Measurements from ENCODE around the gene PLXND1.

PLXND1 gene

GRCh38 chr3:129581623-129582022, 24.9 kb downstream of the PLXND1 start:
- H3K4me3 Mint-ChIP-seq: no peak overlapping the region
- H3K36me3 Mint-ChIP-seq: no peaks in the 10 kb centered on the region
- H3K27ac Mint-ChIP-seq: no peak overlapping the region
- CTCF ChIA-PET: no interaction called here
- peaks cover 12% of the 10 kb centered on the region for H3K4me1 Mint-ChIP-seq
- DNase-seq: no peak
- peaks cover 24% of the 10 kb centered on the region for H3K27me3 Mint-ChIP-seq
- H3K9me3 Mint-ChIP-seq: no peaks in the 10 kb centered on the region

DNA sequence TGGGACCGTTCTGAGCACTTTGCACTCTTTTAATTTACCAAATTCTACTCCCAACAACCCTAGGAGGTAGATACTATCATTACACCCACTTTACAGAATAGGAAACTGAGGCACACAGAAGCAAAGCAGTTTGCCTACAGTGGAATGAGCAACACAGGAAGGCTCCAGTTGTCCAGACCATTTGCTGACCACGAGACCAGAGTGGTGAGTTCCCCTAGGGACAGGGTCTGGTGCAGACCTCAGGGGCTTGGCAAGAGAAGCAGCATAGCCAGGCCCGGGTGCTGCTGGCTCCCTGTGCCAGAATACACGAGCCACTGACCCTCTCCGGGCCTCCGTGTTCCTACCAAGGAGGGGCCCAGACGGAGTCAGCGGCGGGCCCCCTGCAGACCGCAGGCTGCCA, 26.5 kb downstream of the PLXND1 start:
- CTCF ChIA-PET: no interaction called here
- Mint-ChIP-seq H3K36me3 (no peaks in the 10 kb centered on the region), H3K9me3 (no peaks in the 10 kb centered on the region), H3K4me3 (no peak overlapping the region), H3K27me3 (peaks cover 13% of the 10 kb centered on the region), H3K4me1 (peaks cover 25% of the 10 kb centered on the region), H3K27ac (no peak overlapping the region)
- no peak for DNase-seq

DNA sequence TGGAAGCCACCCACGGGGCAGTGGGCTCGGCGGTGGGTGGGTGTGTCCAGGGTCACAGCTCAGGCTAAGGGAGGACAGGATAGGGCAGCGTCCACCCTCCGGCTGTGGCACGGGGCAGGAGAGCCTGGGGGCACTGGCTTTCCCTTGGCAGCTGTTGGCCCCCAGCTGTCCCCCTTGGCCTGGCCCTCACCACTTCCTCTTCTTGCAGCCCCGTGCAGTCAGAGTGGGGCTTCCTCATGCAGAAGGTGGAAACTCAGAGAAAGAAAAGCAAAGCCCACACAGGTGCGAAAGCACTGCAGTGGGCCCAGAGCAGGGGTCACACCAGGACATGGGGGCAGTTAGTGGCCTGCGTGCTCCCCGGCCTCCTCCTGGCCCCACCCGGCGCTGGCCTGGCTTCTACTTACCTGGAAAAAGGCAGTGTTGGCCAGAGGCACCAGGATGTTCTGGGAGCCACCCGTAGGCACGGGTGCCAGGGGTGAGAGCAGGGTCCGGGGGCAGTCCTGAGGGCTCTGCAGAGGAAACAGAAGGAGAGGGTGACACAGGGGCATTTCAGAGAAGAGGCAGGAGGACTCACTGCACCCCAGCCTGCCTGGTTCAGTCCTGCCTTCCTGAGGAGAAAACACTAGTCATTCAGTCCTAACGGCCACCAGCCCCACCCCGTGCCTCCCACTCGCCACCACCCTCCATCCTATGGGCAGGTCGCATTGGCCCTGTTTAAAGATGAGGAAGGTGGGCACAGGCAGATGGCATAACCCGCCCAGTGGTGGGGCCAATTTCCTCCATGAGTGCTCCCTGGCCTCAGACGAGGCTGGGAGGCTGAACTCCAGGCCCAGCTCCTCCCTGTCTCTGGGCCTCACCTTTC, 28.3 kb downstream of the PLXND1 start:
- Mint-ChIP-seq H3K27me3 (peaks cover 17% of the 10 kb centered on the region), H3K9me3 (no peaks in the 10 kb centered on the region), H3K4me1 (peaks cover 25% of the 10 kb centered on the region), H3K4me3 (no peak overlapping the region), H3K36me3 (no peaks in the 10 kb centered on the region), H3K27ac (peak overlapping the region; percentile 64)
- CTCF ChIA-PET: no interaction called here
- no peak for DNase-seq

DNA sequence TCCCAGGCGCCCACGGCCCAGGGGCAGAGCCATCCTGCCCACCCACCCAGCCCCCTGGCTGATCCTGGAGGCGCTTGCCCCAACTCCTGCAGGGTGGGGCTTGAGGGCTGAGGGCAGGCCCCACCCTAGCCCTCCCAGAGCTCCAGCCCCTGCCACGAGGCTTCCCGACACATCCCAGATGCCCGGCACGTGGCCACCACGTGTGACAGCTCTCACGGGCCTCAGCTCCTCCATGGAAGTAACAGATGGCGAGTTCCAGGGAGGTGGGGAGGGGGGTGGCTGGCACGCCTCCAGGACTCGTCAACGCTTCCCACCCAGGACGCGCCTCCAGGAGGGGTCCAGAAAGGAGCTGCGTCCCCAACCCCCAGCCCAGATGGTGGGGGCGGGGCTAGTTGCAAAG, 29.1 kb downstream of the PLXND1 start:
- H3K9me3 Mint-ChIP-seq: no peaks in the 10 kb centered on the region
- H3K4me3 Mint-ChIP-seq: no peak overlapping the region
- H3K4me1 Mint-ChIP-seq: peaks cover 25% of the 10 kb centered on the region
- H3K27ac Mint-ChIP-seq: no peak overlapping the region
- H3K27me3 Mint-ChIP-seq: peaks cover 12% of the 10 kb centered on the region
- H3K36me3 Mint-ChIP-seq: no peaks in the 10 kb centered on the region
- CTCF ChIA-PET: no interaction called here
- no peak for DNase-seq

DNA sequence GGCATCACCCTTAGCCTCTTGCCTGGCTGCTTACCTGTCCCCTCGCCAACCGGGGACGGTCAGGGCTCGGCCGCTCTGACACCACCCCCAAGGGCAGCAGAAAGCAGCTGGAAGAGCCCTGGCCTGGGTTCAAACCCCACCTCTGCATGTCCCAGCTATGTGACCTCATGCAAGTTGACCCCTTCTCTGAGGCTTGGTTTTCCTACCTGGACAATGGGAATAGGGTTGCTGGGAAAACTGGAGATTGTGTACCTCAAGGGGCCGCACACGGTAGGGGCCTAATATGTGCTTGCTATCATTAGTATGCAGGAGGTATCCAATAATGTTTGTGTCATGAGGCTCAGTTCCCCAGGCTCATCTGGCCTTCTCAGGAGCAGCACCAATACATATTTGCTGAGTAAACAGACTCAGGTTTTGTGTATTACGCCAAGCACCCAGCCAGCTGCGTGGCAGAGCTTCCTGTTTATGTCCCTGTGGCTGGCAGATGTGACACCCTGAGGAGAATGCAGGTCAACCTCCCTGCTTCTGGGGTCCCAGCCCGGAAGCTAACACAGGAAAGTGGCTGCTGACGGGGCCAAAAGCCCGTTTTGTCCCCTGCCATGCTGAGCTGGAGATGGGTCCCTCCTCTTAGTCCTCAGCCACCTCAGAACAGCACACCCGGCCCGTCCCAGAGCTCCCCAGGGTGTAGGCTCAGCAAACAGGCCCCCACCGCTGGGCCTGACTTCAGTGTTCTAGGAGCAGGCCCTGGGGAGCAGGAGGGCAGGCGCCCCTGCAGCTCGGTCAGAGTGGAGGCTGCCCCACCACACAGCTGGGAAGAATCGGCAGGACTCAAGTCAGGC, 29.7 kb downstream of the PLXND1 start:
- CTCF ChIA-PET: interaction anchor here (0.9 kb wide), 1 partner anchor 87 kb away, joined by 3 read pairs; no protein-coding TSS in a partner anchor
- Mint-ChIP-seq H3K4me1 (peaks cover 25% of the 10 kb centered on the region), H3K9me3 (no peaks in the 10 kb centered on the region), H3K27me3 (peaks cover 6% of the 10 kb centered on the region), H3K4me3 (no peak overlapping the region), H3K27ac (peak overlapping the region; percentile 87), H3K36me3 (no peaks in the 10 kb centered on the region)
- DNase-seq: peak; percentile 72

- peak overlapping the region; percentile 87 for H3K27ac Mint-ChIP-seq
- H3K4me1 Mint-ChIP-seq: peaks cover 25% of the 10 kb centered on the region
- peaks cover 4% of the 10 kb centered on the region for H3K27me3 Mint-ChIP-seq
- H3K36me3 Mint-ChIP-seq: no peaks in the 10 kb centered on the region
- no peaks in the 10 kb centered on the region for H3K9me3 Mint-ChIP-seq
- no peak for DNase-seq
- no peak overlapping the region for H3K4me3 Mint-ChIP-seq
- CTCF ChIA-PET: interaction anchor here (0.9 kb wide), 1 partner anchor 86 kb away, joined by 3 read pairs; no protein-coding TSS in a partner anchor
Measured at GRCh38 chr3:129575997-129576384, 30.5 kb downstream of the PLXND1 start.

DNA sequence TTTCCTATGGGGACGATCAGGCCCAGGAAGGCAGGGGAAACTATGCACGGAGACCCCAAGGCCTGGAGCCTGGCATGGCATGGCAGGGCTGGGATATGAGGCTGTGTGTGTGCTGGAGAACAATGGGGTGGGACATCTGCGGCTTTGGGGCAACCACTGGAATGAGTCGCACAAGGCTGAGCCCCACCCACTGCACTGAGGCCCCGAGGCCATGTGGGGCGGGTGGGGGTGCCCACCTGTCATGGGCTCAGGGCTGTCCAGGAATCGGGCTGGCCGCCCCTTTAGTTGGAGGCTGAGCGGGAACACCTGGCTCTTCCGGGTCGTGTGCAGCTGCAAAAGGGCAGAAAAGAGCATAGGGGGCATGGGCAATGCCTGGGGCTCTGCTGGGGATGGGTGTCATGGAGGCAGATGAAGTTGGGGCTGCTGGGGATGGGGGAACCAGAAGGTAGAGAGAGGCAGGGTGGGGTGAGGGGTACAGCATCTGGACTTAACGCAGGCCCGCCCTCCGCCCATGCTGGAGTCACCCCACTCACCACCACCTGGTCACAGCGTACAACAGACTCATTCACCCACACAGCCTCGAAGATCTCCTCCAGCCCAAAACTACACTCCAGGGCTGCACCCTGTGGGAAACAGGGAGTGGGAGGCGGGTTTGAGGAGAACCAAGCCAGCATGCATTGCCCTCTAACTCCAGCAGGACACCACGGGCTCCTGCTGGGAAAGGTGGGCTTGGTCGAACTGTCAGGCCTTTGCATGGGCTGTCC, 31.1 kb downstream of the PLXND1 start:
- Mint-ChIP-seq H3K27ac (peak overlapping the region; percentile 38), H3K27me3 (peaks cover 4% of the 10 kb centered on the region), H3K36me3 (no peaks in the 10 kb centered on the region), H3K4me3 (no peak overlapping the region), H3K4me1 (peaks cover 25% of the 10 kb centered on the region), H3K9me3 (no peaks in the 10 kb centered on the region)
- DNase-seq: no peak
- CTCF ChIA-PET: no interaction called here

GRCh38 chr3:129574206-129574605, 32.3 kb downstream of the PLXND1 start:
- no peaks in the 10 kb centered on the region for H3K36me3 Mint-ChIP-seq
- peaks cover 25% of the 10 kb centered on the region for H3K4me1 Mint-ChIP-seq
- H3K9me3 Mint-ChIP-seq: no peaks in the 10 kb centered on the region
- DNase-seq: no peak
- H3K4me3 Mint-ChIP-seq: no peak overlapping the region
- no peak overlapping the region for H3K27ac Mint-ChIP-seq
- peaks cover 4% of the 10 kb centered on the region for H3K27me3 Mint-ChIP-seq
- CTCF ChIA-PET: no interaction called here

GRCh38 chr3:129573493-129573892, 33.0 kb downstream of the PLXND1 start:
- H3K36me3 Mint-ChIP-seq: no peaks in the 10 kb centered on the region
- CTCF ChIA-PET: no interaction called here
- no peaks in the 10 kb centered on the region for H3K9me3 Mint-ChIP-seq
- peaks cover 5% of the 10 kb centered on the region for H3K27me3 Mint-ChIP-seq
- H3K4me1 Mint-ChIP-seq: peaks cover 23% of the 10 kb centered on the region
- no peak for DNase-seq
- H3K27ac Mint-ChIP-seq: no peak overlapping the region
- H3K4me3 Mint-ChIP-seq: no peak overlapping the region

DNA sequence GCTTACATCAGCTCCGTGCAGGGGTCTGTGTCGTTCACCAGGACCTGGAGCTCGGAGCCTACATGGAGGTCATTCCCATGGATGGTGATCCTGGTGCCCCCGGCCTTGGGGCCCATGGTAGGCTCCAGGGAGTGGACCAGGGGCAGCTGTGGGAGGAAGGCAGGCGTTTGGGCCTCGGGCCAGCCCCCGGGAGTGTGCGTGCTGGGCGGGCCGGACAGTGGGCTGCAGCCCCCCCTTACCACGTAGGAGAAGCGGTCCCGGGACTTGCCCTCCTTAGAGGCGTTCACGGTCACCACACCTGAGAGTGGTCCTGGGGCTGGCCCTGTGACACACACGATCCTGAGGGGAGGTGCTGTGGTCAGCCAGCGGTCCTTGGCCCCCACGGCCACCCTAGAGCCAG, 33.9 kb downstream of the PLXND1 start:
- no peaks in the 10 kb centered on the region for H3K36me3 Mint-ChIP-seq
- H3K4me1 Mint-ChIP-seq: peaks cover 19% of the 10 kb centered on the region
- no peaks in the 10 kb centered on the region for H3K9me3 Mint-ChIP-seq
- peaks cover 8% of the 10 kb centered on the region for H3K27me3 Mint-ChIP-seq
- H3K4me3 Mint-ChIP-seq: no peak overlapping the region
- no peak overlapping the region for H3K27ac Mint-ChIP-seq
- CTCF ChIA-PET: no interaction called here
- DNase-seq: no peak

- no peak overlapping the region for H3K4me3 Mint-ChIP-seq
- no peaks in the 10 kb centered on the region for H3K36me3 Mint-ChIP-seq
- CTCF ChIA-PET: no interaction called here
- no peak for DNase-seq
- peaks cover 16% of the 10 kb centered on the region for H3K4me1 Mint-ChIP-seq
- no peaks in the 10 kb centered on the region for H3K9me3 Mint-ChIP-seq
- peaks cover 8% of the 10 kb centered on the region for H3K27me3 Mint-ChIP-seq
- no peak overlapping the region for H3K27ac Mint-ChIP-seq
Measured at GRCh38 chr3:129571605-129572547, 34.6 kb downstream of the PLXND1 start.

DNA sequence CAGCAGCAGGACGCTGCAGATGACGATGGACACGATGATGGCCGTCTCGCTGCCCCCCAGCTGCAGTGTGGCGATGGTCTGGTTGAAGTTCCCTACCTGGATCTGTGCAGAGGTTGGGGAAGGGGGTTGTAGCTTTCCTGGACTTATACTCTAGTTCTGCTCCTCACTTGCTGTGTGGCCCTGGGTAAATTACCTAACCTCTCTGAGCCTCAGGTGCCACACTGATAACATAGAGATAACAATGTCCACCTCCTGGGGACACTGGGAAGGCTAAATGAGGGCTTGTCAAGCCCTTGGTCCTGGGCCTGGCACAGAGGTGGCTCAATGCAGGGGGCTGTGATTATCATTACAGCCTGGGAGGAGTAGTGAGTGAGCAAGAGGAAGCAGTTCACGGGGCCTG, 36.6 kb downstream of the PLXND1 start:
- Mint-ChIP-seq H3K9me3 (no peaks in the 10 kb centered on the region), H3K36me3 (no peaks in the 10 kb centered on the region), H3K4me3 (no peak overlapping the region), H3K27ac (no peak overlapping the region), H3K27me3 (peaks cover 8% of the 10 kb centered on the region), H3K4me1 (no peaks in the 10 kb centered on the region)
- CTCF ChIA-PET: no interaction called here
- DNase-seq: no peak

DNA sequence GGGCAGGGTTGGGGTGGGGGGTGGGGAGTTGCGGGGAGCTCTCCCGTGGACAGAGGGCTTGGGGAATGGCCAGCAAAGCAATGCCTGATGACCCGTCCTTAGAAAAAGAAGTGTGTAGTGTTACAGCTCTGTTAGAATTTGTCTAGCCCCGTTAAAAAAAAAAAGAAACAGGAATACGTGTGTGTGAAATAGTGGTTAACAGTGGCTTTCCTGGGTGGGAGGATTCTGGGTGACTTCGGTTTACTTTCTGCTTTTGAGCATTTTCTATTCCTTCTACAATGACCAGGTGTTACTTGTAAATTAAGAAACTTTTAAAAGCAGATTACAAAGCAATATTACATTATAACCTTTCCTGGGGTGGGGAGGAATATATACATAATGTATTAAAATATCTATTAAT, 38.5 kb downstream of the PLXND1 start:
- Mint-ChIP-seq H3K4me3 (no peak overlapping the region), H3K27ac (no peak overlapping the region), H3K4me1 (no peaks in the 10 kb centered on the region), H3K27me3 (peaks cover 4% of the 10 kb centered on the region), H3K36me3 (no peaks in the 10 kb centered on the region), H3K9me3 (no peaks in the 10 kb centered on the region)
- no peak for DNase-seq
- CTCF ChIA-PET: no interaction called here
